Measurements from ENCODE around the gene TRAF3.

- TF ChIP-seq CTCF (conservative IDR thresholded peaks at IDR 0.05 in 1 of 2, IDR thresholded peaks at IDR 0.05 in 1 of 2; ENCODE audit: extremely low read depth in 1 of 2, insufficient read depth in 1 of 2, low read depth in 1 of 2, low read length in 2 of 2) = no peak
- no peak for TF ChIP-seq EZH2 (IDR thresholded peaks at IDR 0.05; ENCODE audit: borderline replicate concordance, low read length)
Observed at GRCh38 chr14:102779084-102779462, 1.8 kb downstream of the TRAF3 start.
